GM21786 (cell line): ENCODE data around the gene PHRF1.
"Not testable (repeated sequence)": the region's sequence is repeated elsewhere in the genome, so short reads cannot be mapped to it uniquely, and the experiment has no call there.

Experiments
- ATAC-seq: cut with Tn5 transposase; IDR thresholded peaks from one replicate; pipeline ENCODE4 v1.9.1; 2021; ENCODE audit not compliant: unreplicated experiment

PHRF1 gene

DNA sequence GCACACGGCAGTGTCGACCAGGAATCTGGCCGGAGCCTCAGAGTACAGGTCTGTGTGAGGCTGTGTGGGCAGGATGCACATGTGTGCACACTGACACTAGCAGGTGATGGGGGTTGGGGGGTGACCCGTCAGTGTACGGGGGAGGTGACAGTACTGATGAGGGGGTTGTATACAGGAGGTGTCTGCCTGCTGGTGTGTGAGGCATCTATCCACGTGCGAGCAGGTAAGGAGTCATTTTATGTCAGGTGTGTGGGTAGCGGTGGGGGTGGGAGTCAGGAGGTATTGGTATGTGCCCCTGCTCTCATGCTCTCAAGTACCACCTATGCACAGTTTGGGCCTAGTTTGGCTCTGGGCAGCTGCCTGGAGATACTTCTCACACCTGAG is 4.5 kb upstream of the PHRF1 start:
- no peak for ATAC-seq

DNA sequence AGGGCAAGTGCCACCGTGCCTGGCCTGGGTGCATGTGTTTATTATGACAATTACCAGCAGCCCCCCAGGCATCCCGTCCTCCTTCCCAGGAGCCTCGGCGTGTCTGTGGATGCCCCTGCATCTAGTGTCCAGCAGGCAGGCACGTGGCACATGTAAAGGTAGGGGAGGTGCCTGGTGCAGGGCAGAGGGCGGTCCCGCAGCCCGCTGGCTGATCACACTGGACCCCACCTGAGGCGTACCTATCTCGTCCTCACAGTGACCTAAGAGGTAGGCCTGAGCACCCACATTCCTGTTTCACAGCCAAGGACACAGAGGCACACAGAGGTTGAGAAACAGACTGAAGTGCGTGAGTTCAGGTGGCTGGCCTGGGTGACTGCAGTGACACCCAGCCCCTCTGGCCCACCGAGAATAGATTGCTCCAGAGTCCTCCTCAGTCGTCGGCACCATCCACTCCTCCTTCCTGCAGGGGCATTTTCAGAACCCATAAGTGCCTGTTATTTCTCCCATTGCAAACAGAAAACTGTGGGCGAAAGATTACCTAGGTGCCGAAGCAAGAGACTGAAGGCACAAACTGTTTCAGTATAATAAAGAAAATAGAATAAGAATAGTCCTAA is 3.0 kb upstream of the PHRF1 start:
- ATAC-seq = no peak

DNA sequence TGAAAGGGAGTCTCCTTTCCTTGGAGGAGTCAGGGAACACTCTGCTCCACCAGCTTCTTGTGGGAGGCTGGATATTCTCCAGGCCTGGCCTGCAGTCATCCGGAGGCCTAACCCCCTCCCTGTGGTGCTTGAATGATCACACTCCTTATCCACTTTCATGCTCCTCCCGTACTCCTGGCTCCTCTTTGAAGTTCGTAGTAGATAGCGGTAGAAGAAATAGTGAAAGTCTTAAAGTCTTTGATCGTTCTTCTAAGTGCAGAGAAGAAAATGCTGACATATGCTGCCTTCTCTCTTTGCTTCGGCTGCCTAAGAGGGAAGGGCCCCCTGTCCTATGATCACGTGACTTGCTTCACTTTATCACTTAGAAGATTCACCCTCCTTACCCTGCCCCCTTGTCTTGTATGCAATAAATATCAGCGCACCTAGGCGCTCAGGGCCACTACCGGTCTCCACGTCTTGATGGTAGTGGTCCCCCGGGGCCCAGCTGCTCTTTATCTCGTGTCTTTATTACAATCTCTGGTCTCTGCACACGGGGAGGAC is 2.2 kb upstream of the PHRF1 start:
- ATAC-seq = not testable (repeated sequence)

DNA sequence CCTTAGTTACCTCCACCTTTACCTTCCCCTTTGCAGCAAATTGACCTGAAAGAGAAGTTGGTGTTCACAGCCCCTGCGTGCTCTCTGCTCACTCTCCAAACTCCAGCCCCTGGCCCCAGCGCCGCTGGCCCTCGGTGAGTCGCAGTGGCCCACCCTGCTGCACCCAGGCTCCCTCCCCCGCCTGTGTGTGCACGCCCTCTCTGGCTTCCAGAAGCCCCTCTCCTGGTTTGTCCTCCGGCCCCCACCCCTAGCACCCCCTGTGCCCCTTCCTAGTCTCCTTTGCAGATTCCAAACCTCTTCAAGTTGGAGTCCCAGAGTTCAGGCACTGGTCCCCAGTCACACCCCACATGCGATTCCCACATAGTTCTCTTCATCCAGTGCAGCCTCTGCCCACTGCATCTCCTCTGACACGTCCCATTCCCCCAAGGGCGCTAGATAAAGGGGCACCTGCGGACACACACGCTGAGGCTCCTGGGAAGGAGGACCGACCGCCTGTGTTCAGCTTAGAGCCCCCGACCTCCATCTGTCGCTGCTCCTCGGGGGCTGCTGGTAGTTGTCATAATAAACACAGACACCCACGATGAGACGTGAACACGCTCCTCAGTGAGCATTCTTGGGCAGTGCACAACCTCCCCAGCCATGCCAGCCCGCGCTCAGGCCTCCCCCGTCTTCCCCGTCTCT is 1.5 kb upstream of the PHRF1 start:
- ATAC-seq = no peak

DNA sequence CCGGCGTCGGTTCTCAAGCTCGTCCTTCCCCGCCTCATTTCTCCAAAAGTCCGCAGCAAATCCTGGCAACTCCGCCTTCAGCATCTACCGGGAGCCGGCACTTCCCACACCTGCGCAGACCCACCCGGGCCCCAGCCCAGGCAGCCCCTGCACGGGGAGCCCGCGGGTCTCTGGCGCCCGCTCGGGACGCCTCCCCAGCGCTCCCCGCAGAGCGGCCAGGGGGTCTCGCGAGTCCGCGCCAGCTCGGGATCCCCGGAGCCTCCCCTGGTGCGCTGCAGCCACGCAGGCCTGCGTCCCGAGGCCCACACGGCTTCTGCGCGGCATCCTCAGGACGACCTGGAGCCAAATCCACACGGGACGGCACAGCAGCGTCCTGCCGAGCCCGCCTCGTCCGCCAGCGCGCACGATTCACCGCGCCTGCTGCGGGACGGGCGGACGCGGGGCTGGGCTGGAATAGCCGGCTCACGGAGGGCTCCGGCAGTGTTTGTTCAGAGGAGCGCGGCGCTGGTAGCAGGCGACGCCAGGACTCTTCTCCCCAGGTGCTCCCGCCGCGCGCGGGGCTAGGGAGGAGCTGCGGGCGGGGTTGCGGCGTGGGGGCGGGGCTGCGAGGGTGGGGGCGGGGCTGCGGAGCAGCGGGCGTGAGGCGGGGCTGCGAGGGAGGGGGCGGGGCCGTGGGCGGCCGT is 816 bp upstream of the PHRF1 start:
- no peak for ATAC-seq

DNA sequence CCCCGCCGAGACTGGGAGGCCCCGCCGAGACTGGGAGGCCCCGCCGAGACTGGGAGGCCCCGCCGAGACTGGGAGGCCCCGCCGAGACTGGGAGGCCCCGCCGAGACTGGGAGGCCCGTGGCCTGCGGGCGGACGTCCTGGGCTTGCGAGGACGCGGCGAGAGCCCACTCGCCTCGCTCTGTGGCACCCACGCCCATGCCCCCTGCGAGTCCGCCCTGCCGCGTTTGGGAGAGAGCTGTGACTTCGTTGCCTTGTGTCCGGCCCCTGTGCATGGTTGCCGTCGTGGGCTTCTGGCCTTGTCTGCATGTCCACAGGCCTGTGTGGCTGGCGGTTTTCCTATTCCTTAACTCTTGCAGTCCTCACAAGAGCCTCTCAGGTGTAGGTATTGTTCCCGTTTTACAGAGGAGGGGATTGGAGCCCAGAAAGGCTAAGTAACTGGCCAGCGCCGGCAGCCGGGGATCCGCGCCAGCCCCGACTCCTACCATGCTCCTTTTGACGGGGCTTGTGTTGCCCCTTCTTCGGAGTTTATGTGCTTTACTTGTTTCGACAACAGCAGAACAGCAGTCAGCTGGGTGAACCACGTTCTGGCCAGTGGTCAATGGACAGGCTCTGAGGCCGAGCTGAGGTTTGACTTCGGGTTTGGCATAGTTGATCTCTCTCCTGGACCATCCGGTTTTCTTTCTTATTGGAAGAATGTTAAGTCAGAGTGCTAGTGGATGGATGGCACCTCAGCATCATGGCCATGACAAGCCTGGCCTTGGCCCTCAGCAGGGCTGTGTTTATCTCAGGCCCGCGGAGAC is 741 bp downstream of the PHRF1 start:
- ATAC-seq = no peak

DNA sequence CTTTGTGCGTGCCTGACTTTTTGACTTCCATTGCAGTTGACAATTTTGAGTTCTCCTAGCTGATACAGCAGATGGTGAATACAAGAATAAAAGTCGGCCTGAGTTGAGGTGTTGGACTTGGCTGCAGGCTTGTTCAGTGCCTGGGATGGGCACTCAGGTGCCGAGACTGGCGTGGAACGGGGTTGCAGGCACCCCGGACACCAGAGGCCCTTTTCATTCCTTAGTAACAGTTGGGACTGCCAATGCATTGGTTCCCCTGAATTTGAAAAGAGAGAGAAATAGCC is 1.3 kb downstream of the PHRF1 start:
- no peak for ATAC-seq

DNA sequence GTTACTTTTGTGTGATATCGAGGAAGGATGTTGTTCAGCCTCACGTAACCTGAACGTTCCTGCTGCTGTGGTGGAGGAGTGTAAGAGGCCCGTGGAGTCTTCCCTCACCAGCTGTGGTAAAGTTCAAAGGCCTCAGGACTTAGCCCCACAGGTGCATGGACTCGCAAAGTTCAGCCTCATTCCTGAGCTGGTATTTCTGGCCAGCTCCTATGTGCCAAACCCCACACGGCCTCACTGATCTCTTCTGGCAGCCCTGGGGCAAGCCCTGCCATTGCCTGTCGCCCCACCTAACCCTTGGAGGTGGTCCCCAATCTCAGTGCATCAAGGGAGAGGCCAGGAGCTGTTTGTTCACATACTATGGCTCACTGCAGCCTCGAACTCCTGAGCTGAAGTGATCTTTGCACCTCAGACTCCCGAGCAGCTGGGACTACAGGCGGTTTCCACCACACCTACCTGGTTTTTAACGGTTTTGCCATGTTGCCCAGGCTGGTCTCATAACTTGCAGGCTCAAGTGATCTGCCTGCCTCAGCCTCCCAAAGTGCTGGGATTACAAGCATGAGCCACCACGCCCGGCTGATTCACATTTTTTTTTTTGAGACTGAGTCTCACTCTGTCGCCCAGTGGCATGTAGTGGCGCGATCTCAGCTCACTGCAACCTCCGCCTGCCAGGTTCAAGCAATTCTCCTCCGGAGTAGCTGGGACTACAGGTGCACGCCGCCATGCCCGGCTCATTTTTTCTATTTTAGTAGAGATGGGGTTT is 2.2 kb downstream of the PHRF1 start:
- ATAC-seq = no peak

DNA sequence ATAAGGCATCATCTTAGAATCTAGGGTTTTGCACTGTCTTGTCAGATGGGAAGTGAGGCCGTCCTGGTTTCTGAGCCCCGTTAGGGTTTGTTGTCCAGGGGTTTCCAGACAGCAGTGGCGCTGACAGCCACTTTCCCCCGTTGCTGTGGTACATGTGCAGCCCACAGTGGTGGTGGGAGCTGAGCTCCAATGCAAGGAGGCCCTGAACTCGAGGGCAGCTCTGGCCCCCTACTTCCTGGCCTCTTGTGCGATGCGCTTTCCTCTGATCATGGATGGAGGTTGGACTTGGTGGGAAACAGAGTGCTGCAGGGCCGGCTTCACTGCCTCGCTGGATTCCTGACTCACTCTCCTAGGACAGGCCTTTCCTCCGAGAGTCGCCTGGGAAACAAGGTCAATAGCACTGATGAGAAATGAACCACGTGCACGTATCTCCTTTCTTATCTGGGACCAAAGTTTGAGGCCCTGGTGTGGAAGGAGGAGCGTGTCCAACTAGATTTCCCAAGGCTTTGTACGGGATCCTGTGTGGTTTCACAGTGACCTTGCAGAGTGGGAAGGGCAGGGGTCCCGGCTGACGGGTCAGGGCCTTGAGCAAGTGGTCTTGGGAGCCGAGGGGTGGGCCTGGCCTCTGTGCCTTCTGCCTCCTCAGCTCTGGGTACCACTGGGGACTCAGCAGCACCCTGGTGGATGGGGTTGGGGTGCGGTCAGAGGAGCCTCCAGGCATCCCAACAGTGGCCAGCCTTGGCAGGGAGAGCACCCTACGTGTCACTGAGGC is 3.7 kb downstream of the PHRF1 start:
- no peak for ATAC-seq

DNA sequence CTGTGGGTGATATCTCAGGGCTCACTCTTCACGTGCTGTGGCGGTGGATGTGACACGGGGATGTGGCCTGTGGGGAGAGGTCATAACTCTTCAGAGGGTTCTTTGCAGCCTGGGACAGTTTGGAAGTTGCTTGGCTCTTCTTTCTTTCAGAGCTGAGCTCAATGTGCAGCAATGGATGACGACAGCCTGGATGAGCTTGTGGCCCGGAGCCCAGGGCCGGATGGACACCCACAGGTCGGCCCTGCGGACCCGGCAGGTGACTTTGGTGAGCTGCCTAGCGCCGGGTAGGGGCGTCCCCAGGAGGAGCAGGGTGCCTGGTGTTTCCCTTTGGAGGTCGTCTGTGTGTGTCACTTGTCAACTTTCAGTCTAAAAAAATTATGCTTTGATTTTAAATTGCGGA is 5.1 kb downstream of the PHRF1 start:
- ATAC-seq = no peak

DNA sequence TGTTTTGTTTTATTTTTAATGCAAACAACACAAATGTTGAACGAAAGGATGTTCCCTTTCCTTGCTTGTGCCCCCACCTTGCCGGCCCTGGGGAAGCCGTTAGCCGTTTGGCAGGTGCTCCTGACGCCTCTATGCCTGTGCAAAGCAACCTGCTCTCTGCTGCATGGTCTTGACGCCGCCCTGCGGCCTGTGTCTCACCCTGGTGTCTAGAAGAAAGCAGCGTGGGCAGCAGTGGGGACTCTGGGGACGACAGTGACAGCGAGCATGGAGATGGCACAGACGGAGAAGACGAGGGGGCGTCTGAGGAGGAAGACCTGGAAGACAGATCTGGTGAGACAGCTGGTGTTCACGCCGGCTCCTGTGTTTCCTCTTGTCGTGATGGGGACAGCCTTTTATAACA is 5.5 kb downstream of the PHRF1 start:
- no peak for ATAC-seq

DNA sequence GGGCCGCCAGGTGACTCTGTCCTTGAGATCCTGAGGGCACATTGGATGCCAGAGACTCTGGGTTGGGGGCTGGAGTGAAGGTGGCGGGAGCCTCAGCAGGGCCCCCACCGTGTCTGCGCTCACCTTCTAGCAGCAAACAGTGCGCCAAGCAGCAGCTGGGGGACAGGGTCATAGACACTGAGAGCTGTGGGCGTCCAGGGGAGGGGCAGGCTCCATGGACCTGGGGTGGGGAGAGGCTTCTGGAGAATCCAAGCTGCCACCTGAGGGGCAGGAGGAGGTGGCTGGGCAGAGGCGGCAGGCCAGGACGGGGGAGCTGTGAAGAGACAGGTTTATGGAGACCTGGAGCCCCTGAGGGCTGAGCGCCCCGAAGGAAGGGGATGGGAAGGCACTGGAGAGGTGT is 8.0 kb downstream of the PHRF1 start:
- ATAC-seq = no peak

DNA sequence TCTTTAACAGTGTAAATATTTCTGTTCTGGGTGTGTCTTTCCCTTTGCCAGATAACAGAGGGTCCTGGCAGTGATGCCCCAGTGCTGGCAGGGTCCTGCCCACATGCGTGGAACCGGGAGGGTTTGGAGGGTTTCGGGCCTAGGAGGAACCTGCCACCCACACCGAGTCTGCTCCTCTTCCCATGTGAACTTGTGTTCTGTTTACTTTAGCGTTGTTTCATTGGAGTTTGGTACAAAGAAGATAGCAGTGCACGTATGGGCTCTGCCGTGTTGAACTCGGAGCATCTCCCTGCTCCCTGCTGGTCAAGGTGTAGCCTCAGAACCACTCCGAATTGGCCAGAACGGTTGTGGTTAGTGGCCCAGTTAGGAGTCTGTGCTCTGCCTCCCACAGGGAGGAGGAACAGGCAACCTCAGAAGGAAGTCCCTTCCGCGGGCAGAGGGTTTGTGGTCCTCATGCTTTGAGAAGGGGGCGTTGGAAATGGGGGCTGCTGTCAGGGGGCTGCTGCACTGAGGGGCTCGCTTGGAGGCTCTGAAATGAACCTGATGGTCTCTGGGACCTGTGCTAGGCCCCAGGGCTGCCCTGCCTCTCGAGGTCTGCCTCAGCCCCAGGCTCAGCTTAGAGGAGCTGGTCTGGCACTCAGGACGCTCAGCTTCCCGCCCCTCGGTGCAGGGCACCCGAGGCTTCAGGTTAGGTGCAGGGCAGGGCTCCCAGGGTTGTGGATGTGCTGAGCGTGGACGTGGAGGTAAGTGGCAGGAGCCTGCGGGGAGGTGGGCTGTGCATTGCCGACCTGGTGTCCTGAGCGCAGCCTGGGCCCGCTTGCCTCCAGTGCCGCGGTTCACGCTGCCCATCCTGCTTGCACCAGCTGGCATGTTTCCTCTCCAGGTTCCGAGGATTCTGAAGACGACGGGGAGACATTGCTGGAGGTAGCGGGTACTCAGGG is 10.4 kb downstream of the PHRF1 start:
- ATAC-seq = no peak

DNA sequence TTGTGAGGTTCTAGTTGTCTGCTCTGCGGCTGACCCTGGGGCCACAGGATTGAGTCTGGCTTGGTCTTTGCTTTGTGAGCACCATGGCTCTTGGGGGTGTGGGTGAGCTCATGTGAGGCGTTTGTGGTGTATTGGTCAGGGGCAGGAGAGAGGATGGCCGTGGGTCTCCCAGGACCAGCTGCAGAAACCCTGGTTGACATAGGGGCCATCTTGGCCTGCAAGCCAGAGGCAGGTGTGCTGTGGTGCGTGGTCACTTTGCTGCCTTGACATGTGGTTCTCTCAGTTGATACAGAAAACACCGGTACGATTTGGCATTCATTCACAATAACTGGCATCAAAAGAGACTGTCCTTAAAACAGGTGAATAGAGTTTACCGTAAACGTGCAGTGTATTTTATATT is 11.3 kb downstream of the PHRF1 start:
- no peak for ATAC-seq

DNA sequence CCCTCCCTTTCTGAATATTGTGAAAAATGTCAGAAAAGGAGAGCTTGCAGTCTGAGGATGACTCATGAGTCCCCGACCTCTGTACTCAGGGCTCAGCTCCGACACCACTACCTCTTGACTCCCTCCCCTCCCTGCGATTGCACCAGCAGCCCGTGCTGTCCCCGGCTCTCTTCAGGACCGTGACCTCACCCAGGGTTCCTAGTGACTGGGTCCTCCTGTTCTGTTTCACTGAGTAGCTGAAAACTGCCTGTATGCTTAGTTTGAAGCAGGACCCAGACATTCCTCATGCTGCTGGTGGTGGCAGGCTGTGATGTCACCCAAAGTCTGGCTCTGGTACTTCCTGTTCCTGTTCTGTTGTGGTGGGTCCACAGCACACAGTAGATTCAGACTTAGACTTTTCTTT is 11.7 kb downstream of the PHRF1 start:
- no peak for ATAC-seq

DNA sequence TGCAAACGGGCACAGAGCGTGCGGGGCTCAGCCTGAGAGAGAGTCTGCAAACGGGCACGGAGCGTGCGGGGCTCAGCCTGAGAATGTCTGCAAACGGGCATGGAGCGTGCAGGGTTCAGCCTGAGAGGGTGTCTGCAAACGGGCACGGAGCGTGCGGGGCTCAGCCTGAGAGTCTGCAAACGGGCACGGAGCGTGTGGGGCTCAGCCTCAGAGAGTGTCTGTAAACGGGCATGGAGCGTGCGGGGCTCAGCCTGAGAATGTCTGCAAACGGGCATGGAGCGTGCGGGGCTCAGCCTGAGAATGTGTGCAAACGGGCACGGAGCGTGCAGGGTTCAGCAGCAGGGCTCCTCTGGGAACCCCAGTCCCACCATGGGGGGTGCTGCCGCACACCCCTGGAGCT is 13.5 kb downstream of the PHRF1 start:
- no peak for ATAC-seq

DNA sequence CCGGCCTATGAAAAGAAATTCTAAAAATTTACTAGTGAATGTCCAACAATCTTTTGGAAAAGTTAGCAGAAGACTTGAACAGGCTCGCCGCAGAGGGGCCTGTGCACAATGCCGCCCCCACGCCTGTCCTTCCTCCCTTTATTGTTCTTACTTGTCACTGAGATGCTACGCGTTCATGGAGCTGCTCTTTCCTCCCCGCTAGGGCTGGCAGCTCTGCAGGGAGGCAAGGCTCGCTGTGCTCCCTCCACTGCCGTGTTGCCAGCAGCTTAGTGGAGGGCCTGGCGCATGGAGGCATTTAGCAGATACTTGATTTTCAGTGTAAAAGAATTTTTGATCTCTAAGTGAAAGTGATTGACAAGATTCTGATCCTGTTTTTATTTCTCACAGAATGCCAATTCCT is 14.7 kb downstream of the PHRF1 start:
- no peak for ATAC-seq

DNA sequence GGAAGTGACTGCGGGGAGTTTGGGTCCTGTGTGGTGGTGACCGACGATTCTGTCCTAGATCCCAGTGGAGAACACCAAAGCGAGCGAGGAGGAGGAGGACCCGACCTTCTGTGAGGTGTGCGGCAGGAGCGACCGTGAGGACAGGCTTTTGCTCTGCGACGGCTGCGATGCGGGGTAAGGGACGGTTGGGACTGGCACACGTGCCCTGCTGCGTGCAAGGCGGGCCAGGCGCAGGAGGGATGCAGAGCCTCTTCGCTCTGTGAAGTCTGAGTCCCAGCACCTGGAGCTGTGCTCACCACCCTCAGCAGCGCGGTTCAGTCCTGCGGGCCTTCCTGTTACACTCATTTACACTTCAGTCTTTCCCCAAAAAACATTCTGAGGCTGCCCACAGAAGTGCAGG is 16.2 kb downstream of the PHRF1 start:
- ATAC-seq = no peak

DNA sequence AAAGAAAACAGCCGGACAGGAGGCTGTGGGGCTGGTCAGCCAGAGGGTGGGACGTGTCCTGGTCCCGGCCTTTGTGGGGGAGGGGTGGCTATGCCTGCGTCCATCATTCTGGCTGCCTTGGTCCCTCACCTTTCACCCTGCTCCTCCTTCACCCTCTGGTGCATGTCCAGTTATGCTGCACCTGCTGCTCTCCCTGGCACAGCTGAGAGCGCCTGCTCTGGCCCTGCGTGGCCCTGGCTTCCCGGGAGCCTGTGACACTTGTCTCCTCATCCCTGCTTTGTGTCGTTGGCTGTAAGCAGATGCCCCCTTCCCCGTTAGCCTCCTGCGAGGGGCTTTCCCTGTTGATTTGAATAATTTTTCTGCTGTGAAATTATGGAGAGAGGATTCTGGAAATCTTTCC is 16.6 kb downstream of the PHRF1 start:
- no peak for ATAC-seq
